Keratinocyte (primary cell): ENCODE data around the gene SLC3A2. TPM values are rescaled to one million over a fixed set of nuclear protein-coding genes. Genes with fewer than 3 reads are reported as not detected.

Source experiments
- DNase-seq: peaks from one replicate; pipeline ENCODE4 v3.0.0-alpha.2; 2011; ENCODE audit warnings: low read depth, missing footprints, low spot score
- FAIRE-seq: peaks from 2 replicates; lab custom pipeline; 2011; peaks lifted over from hg19 to GRCh38; lab: Jason Lieb, UNC
- H2AFZ ChIP-seq: 2 replicates; pipeline ENCODE4 v1.6.0; 2012; ENCODE audit warnings: low read length, control low read depth, inconsistent platforms; ENCODE audit not compliant: control insufficient read depth
- H3K27ac ChIP-seq: 2 replicates; pipeline ENCODE4 v1.5.1; 2011; ENCODE audit warnings: low read length; ENCODE audit not compliant: control insufficient read depth, insufficient read depth
- H3K27me3 ChIP-seq: 3 replicates; pipeline ENCODE4 v1.6.0; 2011; ENCODE audit warnings: low read length; ENCODE audit not compliant: control insufficient read depth, insufficient read depth; ENCODE audit errors: extremely low read depth
- H3K36me3 ChIP-seq, 2 experiments: 2 replicates in 1 of 2; 3 replicates in 1 of 2; pipeline ENCODE4 v1.5.1; 2011; ENCODE audit warnings: low read length in 2 of 2, mild to moderate bottlenecking in 1 of 2; ENCODE audit not compliant: control insufficient read depth in 2 of 2, insufficient read depth in 2 of 2; ENCODE audit errors: extremely low read depth in 1 of 2
- H3K4me1 ChIP-seq: 3 replicates; pipeline ENCODE4 v1.5.1; 2011; ENCODE audit warnings: low read length; ENCODE audit not compliant: control insufficient read depth, insufficient read depth; ENCODE audit errors: extremely low read depth
- H3K4me2 ChIP-seq: 3 replicates; pipeline ENCODE4 v1.6.0; 2011; ENCODE audit warnings: low read depth, low read length; ENCODE audit not compliant: control insufficient read depth, insufficient read depth; ENCODE audit errors: extremely low read depth
- H3K4me3 ChIP-seq, 3 experiments: fragments of 200-600 bp in 1 of 3; sonication (generic) in 1 of 3; 2 replicates in 2 of 3; 3 replicates in 1 of 3; pipeline ENCODE4 v1.5.1; 2011 to 2016; ENCODE audit warnings: low read length in 3 of 3, mild to moderate bottlenecking in 3 of 3, control low read depth in 2 of 3, inconsistent platforms in 1 of 3, low read depth in 1 of 3, mixed read lengths in 1 of 3, mixed run types in 1 of 3, moderate library complexity in 1 of 3; ENCODE audit not compliant: control insufficient read depth in 2 of 3, insufficient read depth in 2 of 3; ENCODE audit errors: extremely low read depth in 1 of 3
- H3K79me2 ChIP-seq: 2 replicates; pipeline ENCODE4 v1.6.0; 2012; ENCODE audit warnings: low read length; ENCODE audit not compliant: control insufficient read depth, insufficient read depth
- H3K9ac ChIP-seq: 3 replicates; pipeline ENCODE4 v1.6.0; 2011; ENCODE audit warnings: low read length; ENCODE audit not compliant: control insufficient read depth, insufficient read depth; ENCODE audit errors: extremely low read depth
- H3K9me1 ChIP-seq: 3 replicates; pipeline ENCODE4 v1.6.0; 2011; ENCODE audit warnings: low read length; ENCODE audit not compliant: control insufficient read depth, insufficient read depth; ENCODE audit errors: extremely low read depth
- H3K9me3 ChIP-seq: 2 replicates; pipeline ENCODE4 v1.5.1; 2012; ENCODE audit warnings: low read depth, low read length; ENCODE audit not compliant: control insufficient read depth
- H4K20me1 ChIP-seq: 3 replicates; pipeline ENCODE4 v1.6.0; 2011; ENCODE audit warnings: low read length; ENCODE audit not compliant: control insufficient read depth, insufficient read depth; ENCODE audit errors: extremely low read depth
- EZH2 ChIP-seq: IDR thresholded peaks from one replicate; pipeline ENCODE4 v1.6.1; 2012; ENCODE audit warnings: inconsistent platforms, mild to moderate bottlenecking, low read length, moderate library complexity
- dilution Hi-C: fragments of 300-500 bp; cut with MboI; formaldehyde crosslinking; loops from one replicate; pipeline ENCODE4 v1.7.0; 2020; ENCODE audit warnings: low sequenced_read_pairs; ENCODE audit not compliant: extremely low pct_ligation_motif_present
- polyA plus RNA-seq, 5 experiments: library from polyadenylated mRNA; depleted of rRNA in 3 of 5; stranded (reverse) in 3 of 5; stranded (forward) in 1 of 5; unstranded in 1 of 5; fragments of >200 nt; gene quantifications; 1 replicate in 1 of 5; 2 replicates in 3 of 5; 3 replicates in 1 of 5; pipeline versions ENCODE4 v1.2.1 to v1.2.3, GENCODE V29; 2011 to 2012; ENCODE audit warnings: missing spikeins in 2 of 5, low read depth in 1 of 5, low replicate concordance in 1 of 5
- TF ChIP-seq, protein P1 (sequence below), 3 experiments: IDR thresholded peaks in 1 of 3; conservative IDR thresholded peaks in 1 of 3; optimal IDR thresholded peaks in 1 of 3; 2 replicates in 2 of 3; 3 replicates in 1 of 3; pipeline versions ENCODE3 to v1.5.1; 2011; ENCODE audit warnings: low read length in 3 of 3, mild to moderate bottlenecking in 3 of 3, moderate library complexity in 2 of 3, control low read depth in 1 of 3, inconsistent platforms in 1 of 3; ENCODE audit not compliant: insufficient read depth in 2 of 3; ENCODE audit errors: extremely low read depth in 1 of 3

Gene SLC3A2
- polyA plus RNA-seq, 1 donor (not counting 4 experiments of a cell fraction or from before 2014, with no cell fraction given) = 469 TPM

- Histone ChIP-seq H2AFZ (no peak overlapping the region), H3K9ac (no peak overlapping the region), H3K9me1 (no peaks in the 10 kb centered on the region), H3K27me3 (no peaks in the 10 kb centered on the region), H3K36me3 (peaks cover 27 to 37% of the 10 kb centered on the region in 2 experiments), H3K4me3 (no peak overlapping the region), H3K79me2 (peaks cover 28% of the 10 kb centered on the region), H3K27ac (no peak overlapping the region), H3K4me2 (no peak overlapping the region), H4K20me1 (peaks cover 34% of the 10 kb centered on the region), H3K9me3 (no peaks in the 10 kb centered on the region), H3K4me1 (peaks cover 15% of the 10 kb centered on the region)
- FAIRE-seq (no peak), DNase-seq (no peak)
- no peak for TF ChIP-seq EZH2
- TF ChIP-seq, protein P1, sequence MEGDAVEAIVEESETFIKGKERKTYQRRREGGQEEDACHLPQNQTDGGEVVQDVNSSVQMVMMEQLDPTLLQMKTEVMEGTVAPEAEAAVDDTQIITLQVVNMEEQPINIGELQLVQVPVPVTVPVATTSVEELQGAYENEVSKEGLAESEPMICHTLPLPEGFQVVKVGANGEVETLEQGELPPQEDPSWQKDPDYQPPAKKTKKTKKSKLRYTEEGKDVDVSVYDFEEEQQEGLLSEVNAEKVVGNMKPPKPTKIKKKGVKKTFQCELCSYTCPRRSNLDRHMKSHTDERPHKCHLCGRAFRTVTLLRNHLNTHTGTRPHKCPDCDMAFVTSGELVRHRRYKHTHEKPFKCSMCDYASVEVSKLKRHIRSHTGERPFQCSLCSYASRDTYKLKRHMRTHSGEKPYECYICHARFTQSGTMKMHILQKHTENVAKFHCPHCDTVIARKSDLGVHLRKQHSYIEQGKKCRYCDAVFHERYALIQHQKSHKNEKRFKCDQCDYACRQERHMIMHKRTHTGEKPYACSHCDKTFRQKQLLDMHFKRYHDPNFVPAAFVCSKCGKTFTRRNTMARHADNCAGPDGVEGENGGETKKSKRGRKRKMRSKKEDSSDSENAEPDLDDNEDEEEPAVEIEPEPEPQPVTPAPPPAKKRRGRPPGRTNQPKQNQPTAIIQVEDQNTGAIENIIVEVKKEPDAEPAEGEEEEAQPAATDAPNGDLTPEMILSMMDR (optimal IDR thresholded peaks at IDR 0.05 in 1 of 3, IDR thresholded peaks at IDR 0.05 in 1 of 3, conservative IDR thresholded peaks at IDR 0.05 in 1 of 3; ENCODE audit: extremely low read depth in 1 of 3, insufficient read depth in 2 of 3, low read length in 3 of 3) = no peak
- dilution Hi-C loops = no loop called here
These were observed 29.5 kb upstream of the SLC3A2 start for GRCh38 chr11:62850911-62851806.

DNA sequence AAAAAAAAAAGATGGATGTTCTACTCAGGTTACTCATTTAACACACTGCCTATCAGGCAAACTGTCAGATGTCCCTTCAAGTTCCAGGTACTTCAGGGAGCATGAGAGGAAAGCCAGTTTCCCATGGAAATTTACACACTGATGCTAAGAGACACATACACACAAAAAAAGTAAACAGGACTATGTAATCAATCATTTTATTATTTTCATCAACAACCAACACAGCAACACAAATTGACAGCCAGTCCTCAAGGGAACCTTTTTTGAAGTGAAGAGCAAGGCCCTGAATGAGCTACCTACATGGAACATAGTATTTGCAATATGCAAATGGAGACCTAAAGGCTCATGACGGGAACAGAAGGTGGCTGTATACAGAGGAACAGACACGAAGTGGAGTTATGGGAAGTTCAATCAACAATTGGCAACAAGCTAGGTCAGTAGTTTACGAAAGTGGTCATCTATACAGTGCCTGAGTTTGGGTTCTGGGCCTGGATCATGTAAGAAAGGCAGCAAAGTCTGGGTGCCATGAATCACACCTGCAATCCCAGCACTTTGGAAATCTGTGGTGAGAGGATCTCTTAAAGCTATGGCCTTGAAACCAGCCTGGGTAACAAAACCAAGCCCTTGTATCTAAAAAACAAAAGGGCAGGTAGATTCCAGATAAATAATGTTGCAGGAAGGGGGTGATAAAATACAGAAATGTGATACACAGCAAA is 28.7 kb upstream of the SLC3A2 start:
- Histone ChIP-seq H3K36me3 (peaks cover 27 to 37% of the 10 kb centered on the region in 2 experiments), H3K4me2 (no peak overlapping the region), H3K9ac (no peak overlapping the region), H4K20me1 (peaks cover 34% of the 10 kb centered on the region), H3K27ac (no peak overlapping the region), H3K79me2 (peaks cover 33% of the 10 kb centered on the region), H2AFZ (no peak overlapping the region), H3K9me1 (no peaks in the 10 kb centered on the region), H3K9me3 (no peaks in the 10 kb centered on the region), H3K4me3 (no peak overlapping the region), H3K4me1 (peaks cover 21% of the 10 kb centered on the region), H3K27me3 (no peaks in the 10 kb centered on the region)
- no peak for FAIRE-seq
- no peak for DNase-seq
- TF ChIP-seq EZH2 = no peak
- TF ChIP-seq, protein P1 (optimal IDR thresholded peaks at IDR 0.05 in 1 of 3, IDR thresholded peaks at IDR 0.05 in 1 of 3, conservative IDR thresholded peaks at IDR 0.05 in 1 of 3; ENCODE audit: extremely low read depth in 1 of 3, insufficient read depth in 2 of 3, low read length in 3 of 3) = no peak
- dilution Hi-C loops = no loop called here
